Peyer's patch (tissue), 4 donors: ENCODE data around the gene THAP3.

Experiments used
- POLR2A ChIP-seq, 2 donors: fragments of 450-650 bp; IDR thresholded peaks; one replicate each; pipeline ENCODE4 v1.5.1; 2017; ENCODE audit warnings: antibody characterized with exemption in 2 of 2, mild to moderate bottlenecking in 2 of 2, moderate library complexity in 2 of 2
- TF ChIP-seq, protein P1 (sequence below), 6 experiments: fragments of 450-650 bp in 4 of 6; fragments of 200-600 bp in 2 of 6; sonication (generic) in 1 of 6; IDR thresholded peaks; one replicate each; pipeline ENCODE4 v1.5.1; 2017 to 2019; ENCODE audit warnings: antibody characterized with exemption in 6 of 6, mild to moderate bottlenecking in 3 of 6, moderate library complexity in 1 of 6

GRCh38 chr1:6581561-6582305 is 42.9 kb upstream of the THAP3 start:
- TF ChIP-seq, protein P1, sequence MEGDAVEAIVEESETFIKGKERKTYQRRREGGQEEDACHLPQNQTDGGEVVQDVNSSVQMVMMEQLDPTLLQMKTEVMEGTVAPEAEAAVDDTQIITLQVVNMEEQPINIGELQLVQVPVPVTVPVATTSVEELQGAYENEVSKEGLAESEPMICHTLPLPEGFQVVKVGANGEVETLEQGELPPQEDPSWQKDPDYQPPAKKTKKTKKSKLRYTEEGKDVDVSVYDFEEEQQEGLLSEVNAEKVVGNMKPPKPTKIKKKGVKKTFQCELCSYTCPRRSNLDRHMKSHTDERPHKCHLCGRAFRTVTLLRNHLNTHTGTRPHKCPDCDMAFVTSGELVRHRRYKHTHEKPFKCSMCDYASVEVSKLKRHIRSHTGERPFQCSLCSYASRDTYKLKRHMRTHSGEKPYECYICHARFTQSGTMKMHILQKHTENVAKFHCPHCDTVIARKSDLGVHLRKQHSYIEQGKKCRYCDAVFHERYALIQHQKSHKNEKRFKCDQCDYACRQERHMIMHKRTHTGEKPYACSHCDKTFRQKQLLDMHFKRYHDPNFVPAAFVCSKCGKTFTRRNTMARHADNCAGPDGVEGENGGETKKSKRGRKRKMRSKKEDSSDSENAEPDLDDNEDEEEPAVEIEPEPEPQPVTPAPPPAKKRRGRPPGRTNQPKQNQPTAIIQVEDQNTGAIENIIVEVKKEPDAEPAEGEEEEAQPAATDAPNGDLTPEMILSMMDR (IDR thresholded peaks at IDR 0.05): no peak
- TF ChIP-seq POLR2A (IDR thresholded peaks at IDR 0.05): no peak
